GM06990 (cell line): ENCODE measurements around the gene THSD4.

Source experiments
- DNase-seq: peaks from one replicate; pipeline ENCODE4 v3.0.0-alpha.2; 2011; ENCODE audit not compliant: insufficient read length; ENCODE audit errors: extremely low read depth
- H3K27me3 ChIP-seq: replicated peaks from 2 replicates; pipeline ENCODE4 v1.6.0; 2011; ENCODE audit warnings: low read length; ENCODE audit not compliant: control insufficient read depth, insufficient read depth
- H3K36me3 ChIP-seq: 2 replicates; pipeline ENCODE4 v1.5.1; 2011; ENCODE audit warnings: low read length; ENCODE audit not compliant: control insufficient read depth, insufficient read depth
- H3K4me3 ChIP-seq: replicated peaks from 2 replicates; pipeline ENCODE4 v1.5.1; 2011; ENCODE audit warnings: low read depth, mild to moderate bottlenecking, control low read depth, low read length
- TF ChIP-seq, protein P1 (sequence below): IDR thresholded peaks from 2 replicates; pipeline ENCODE4 v1.5.1; 2011; ENCODE audit warnings: low read length, control low read depth, mild to moderate bottlenecking, inconsistent platforms; ENCODE audit not compliant: insufficient read depth, poor library complexity, severe bottlenecking

The THSD4 gene

DNA sequence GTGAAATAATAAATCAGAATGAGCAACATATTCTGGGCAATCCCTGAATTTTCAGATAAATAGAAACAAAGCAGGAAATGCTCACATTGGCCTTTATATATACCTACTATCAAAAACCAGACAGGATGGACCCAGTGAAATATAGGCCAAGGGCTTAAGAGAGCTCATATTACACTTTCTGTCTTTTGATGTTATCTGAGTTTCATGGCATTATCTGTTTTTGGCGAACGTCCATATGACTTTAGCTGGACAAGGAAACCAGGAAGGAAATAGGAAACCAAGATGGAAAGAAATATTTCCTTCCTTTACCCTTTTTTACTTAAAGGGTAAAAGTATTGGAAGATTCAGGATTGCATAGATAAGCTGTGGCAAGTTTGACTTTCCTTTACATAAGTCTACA, 274.8 kb downstream of the THSD4 start:
- TF ChIP-seq, protein P1, sequence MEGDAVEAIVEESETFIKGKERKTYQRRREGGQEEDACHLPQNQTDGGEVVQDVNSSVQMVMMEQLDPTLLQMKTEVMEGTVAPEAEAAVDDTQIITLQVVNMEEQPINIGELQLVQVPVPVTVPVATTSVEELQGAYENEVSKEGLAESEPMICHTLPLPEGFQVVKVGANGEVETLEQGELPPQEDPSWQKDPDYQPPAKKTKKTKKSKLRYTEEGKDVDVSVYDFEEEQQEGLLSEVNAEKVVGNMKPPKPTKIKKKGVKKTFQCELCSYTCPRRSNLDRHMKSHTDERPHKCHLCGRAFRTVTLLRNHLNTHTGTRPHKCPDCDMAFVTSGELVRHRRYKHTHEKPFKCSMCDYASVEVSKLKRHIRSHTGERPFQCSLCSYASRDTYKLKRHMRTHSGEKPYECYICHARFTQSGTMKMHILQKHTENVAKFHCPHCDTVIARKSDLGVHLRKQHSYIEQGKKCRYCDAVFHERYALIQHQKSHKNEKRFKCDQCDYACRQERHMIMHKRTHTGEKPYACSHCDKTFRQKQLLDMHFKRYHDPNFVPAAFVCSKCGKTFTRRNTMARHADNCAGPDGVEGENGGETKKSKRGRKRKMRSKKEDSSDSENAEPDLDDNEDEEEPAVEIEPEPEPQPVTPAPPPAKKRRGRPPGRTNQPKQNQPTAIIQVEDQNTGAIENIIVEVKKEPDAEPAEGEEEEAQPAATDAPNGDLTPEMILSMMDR, result no peak
- no peaks in the 10 kb centered on the region; the same call in 1 of the 2 replicates for H3K27me3 ChIP-seq
- no peak overlapping the region for H3K4me3 ChIP-seq
- no peak for DNase-seq
- H3K36me3 ChIP-seq, result no peaks in the 10 kb centered on the region

DNA sequence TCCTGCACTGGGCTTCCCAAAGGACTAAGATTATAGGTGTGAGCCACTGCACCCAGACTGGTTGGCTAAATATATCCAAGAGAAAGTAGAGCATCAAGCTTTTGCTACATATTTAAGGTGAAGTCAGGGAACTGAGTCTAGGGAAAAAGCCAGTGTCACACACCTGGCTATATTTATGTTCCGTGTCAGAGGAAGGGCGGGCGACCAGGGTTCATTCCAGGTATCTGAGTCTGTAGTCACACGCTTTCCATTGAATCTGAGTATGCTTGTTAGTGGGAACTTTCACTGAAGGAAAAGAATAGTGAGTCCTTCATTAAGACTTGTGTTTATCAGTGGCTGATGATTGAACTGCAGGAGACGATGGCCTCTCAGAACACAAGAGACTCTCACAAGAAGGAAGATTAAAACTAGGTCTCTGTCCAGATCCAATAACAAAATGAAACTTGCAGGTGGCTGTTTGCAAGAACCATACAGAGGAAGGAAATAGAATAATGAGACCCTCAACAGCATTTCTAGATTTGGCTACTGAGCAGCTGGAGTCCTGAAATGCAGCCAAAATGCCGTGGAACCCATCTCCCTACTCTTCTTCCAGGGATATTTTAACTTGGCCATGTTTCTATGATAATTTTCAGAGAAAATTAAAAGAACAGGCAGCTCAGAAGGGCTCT, 276.3 kb downstream of the THSD4 start:
- Histone ChIP-seq H3K27me3 (no peaks in the 10 kb centered on the region; the same call in none of the 2 replicates), H3K4me3 (no peak overlapping the region), H3K36me3 (no peaks in the 10 kb centered on the region)
- TF ChIP-seq, protein P1, result no peak
- DNase-seq, result no peak

DNA sequence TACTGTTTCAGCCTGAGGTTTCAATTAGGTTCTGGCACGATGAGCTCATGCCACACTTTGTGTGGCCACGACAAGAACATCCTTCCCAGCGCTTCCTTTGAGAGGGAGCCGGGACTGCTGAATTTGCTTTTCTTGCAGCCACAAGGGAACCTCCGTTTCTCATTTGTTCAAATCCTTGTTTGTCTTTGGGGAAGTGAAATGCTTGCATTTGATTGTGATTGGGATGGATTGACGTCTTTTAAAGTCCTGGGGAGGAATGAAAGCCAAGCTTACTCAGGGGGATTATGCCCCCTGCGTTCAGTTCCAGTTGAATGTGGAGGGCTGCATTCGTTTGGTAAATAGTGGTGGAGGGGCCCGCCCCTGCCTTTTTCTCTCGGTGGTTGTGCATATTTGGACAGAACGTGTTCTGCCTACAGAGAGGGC, 277.6 kb downstream of the THSD4 start:
- no peak overlapping the region for H3K4me3 ChIP-seq
- DNase-seq, result no peak
- TF ChIP-seq, protein P1, result no peak
- no peaks in the 10 kb centered on the region; the same call in 1 of the 2 replicates for H3K27me3 ChIP-seq
- no peaks in the 10 kb centered on the region for H3K36me3 ChIP-seq

DNA sequence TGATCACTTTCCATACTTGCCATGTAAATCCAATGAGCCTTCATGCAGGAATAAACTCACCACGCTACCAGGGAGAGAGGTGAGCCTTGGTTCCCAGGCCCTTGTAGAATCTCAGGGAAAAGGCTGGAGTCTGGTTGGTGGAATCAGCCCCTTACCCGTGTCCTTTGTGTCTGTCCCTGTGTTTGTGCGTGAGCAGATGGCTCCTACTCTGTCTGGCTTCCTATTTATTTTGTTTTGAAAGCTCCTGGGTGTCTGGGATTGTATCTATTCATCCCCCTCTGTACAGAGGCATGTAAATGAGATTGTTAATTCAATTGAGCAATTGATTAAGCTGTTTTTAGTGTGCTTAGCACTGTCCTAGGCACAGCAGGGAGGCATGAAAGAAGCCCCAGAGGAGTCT, 278.1 kb downstream of the THSD4 start:
- Histone ChIP-seq H3K36me3 (no peaks in the 10 kb centered on the region), H3K27me3 (no peaks in the 10 kb centered on the region; the same call in 1 of the 2 replicates), H3K4me3 (no peak overlapping the region)
- DNase-seq, result no peak
- TF ChIP-seq, protein P1, result no peak

DNA sequence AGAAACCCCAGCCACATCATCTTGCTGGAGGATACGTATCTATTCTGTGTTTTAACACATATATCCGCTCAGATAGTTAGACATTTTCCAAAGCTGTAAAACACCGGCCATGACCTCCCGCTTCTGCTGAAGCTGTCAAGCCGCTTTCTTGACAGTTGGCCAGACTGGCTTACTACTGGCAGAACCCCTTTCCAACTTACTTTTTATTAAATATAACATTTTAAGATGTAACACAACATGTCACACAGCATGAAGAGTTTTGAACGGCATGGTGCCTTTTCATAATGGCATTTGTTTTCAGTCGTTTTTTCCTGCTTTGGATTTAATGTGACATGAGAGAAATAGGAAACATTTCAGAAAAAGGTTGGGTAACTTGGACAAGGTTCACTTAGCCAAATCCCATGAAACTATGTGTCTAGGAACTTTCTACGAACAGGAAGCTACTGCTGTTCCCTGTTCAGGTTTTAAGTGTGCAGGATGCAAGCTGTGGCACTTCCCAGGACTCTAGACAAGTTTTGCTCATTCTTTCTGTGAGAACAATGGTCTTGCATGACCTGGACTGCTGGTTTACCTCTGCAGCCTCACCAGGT, 281.4 kb downstream of the THSD4 start:
- Histone ChIP-seq H3K36me3 (no peaks in the 10 kb centered on the region), H3K27me3 (no peaks in the 10 kb centered on the region; the same call in 1 of the 2 replicates), H3K4me3 (no peak overlapping the region)
- DNase-seq, result no peak
- TF ChIP-seq, protein P1, result no peak

DNA sequence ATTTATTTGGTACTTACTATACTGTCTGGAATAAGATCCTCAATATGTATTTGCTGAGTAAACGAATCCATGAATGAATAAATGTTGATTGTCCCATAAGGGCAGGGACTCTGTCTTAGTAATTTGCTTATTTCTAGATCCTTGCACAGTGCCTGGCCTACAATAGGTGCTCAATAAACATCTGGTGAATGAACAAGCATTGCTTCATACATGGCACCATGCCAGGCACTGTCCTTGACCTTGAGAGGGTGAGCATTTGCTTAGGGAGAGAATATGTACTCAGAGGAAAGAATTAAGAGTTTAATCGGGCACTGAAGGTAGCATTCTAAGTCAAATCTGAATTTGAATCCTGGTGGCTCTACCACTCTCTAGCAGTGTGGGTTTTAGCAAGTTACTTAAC, 282.1 kb downstream of the THSD4 start:
- no peak overlapping the region for H3K4me3 ChIP-seq
- DNase-seq, result no peak
- TF ChIP-seq, protein P1, result no peak
- no peaks in the 10 kb centered on the region for H3K36me3 ChIP-seq
- no peaks in the 10 kb centered on the region; the same call in none of the 2 replicates for H3K27me3 ChIP-seq
